Muscle layer of colon (tissue), 2 donors: ENCODE results near the gene PRKAG2.

Experiments used
- H3K27ac ChIP-seq: one replicate; pipeline ENCODE4 v1.7.0; 2013; ENCODE audit warnings: low read depth, mild to moderate bottlenecking, low read length, moderate library complexity
- H3K27me3 ChIP-seq, 2 donors: one replicate each; pipeline ENCODE4 v1.7.0; 2013; ENCODE audit warnings: low read length in 2 of 2, mild to moderate bottlenecking in 2 of 2; ENCODE audit not compliant: insufficient read depth in 2 of 2, control insufficient read depth in 1 of 2
- H3K36me3 ChIP-seq: one replicate; pipeline ENCODE4 v1.7.0; 2013; ENCODE audit warnings: mild to moderate bottlenecking, low read length; ENCODE audit not compliant: insufficient read depth
- H3K4me1 ChIP-seq: one replicate; pipeline ENCODE4 v1.7.0; 2013; ENCODE audit warnings: mild to moderate bottlenecking, low read length; ENCODE audit not compliant: insufficient read depth
- H3K4me3 ChIP-seq, 2 donors: one replicate each; pipeline ENCODE4 v1.7.0; 2013; ENCODE audit warnings: low read length in 2 of 2, low read depth in 1 of 2, mild to moderate bottlenecking in 1 of 2, moderate library complexity in 1 of 2
- H3K9ac ChIP-seq: one replicate; pipeline ENCODE4 v1.7.0; 2013; ENCODE audit warnings: low read length
- H3K9me3 ChIP-seq: one replicate; pipeline ENCODE4 v1.7.0; 2013; ENCODE audit warnings: mild to moderate bottlenecking, low read length
- donor health status: abdominal sarcoma.
- donor health status: Adenocarcinoma of cecum.

PRKAG2 gene

DNA sequence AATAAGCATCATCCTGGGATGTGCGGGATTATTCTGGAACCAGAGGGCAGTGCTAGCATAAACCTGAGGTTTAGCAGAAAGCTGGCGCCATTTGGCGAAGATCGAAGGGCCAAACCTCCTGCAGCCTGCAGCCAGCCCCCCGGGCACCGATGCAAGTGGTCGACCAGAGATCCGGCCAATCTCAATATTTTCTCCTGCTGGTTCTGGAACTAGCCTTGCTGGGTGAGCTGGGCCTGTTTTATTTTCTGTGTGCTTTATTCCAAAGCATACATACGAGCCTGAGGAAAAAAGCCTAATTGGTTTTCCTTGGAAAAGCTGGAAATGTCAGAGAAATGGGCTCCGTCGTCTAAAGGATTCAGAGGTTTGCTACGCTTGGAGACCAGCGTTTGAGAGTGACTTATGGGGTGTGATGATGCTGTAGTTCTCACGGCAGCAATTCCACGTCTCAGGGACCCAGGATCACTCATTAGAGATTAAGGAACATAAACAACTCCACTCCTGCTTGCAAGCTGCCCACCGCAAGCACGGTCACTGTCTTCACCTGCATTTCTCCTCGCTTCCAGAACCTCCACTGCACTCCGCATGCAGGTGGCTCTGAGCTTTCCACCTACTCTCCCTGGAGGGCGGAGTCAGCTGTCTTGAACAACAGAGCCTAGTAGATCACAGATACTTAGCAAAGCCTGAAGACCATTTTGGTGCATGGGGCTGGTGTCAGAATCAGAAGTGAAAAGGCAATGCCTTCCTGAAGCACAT is 60.2 kb downstream of the PRKAG2 start:
- Histone ChIP-seq H3K27me3 (no peaks in the 10 kb centered on the region), H3K9me3 (no peaks in the 10 kb centered on the region), H3K9ac (no peak overlapping the region), H3K27ac (no peak overlapping the region), H3K4me3 (no peak overlapping the region), H3K4me1 (no peaks in the 10 kb centered on the region), H3K36me3 (no peaks in the 10 kb centered on the region)

DNA sequence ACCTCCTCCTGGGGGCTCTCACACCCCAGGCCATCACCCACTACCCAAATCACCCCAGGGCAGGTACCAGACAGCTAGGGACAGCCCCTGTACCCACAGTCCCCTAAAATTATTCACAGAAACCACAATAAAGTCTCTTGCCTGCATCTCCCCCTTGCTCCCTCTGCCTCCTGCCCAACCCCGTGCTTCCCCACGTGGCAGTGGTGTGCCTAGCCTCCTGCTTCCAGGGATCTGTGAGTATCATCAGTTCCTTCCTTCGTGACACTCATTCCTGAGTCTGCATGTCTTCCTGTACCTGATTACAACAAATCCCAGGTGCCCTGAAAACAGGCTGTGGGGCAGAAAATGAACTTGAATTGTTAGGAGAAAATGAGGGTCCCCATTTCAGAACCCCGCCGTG is 61.5 kb downstream of the PRKAG2 start:
- Histone ChIP-seq H3K27me3 (no peaks in the 10 kb centered on the region), H3K4me3 (no peak overlapping the region), H3K9me3 (no peaks in the 10 kb centered on the region), H3K9ac (no peak overlapping the region), H3K36me3 (no peaks in the 10 kb centered on the region), H3K4me1 (no peaks in the 10 kb centered on the region), H3K27ac (no peak overlapping the region)

- H3K9me3 ChIP-seq = no peaks in the 10 kb centered on the region
- no peaks in the 10 kb centered on the region for H3K36me3 ChIP-seq
- no peak overlapping the region for H3K4me3 ChIP-seq
- H3K27ac ChIP-seq = no peak overlapping the region
- H3K4me1 ChIP-seq = no peaks in the 10 kb centered on the region
- no peak overlapping the region for H3K9ac ChIP-seq
- H3K27me3 ChIP-seq = no peaks in the 10 kb centered on the region
Observed at GRCh38 chr7:151814400-151815009, 62.4 kb downstream of the PRKAG2 start.

DNA sequence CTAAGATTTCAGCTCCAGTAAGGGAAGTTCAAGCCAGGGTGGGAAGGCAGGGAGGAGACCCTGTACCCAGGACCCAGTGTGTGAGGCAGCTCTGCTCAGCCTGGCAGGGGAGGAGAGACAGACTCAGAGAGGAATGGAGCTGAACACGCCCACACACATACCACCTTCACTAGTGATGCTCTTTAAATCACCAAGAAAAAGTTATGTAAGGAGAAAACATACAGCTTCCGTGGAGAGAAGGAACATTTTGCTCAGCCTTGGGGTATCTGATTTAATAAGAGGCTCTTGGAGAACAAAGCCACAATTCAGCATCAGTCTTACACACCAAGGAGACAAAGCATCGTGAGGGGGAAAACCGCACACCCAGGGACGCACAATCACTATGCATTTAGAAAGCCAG is 62.9 kb downstream of the PRKAG2 start:
- H3K4me3 ChIP-seq = no peak overlapping the region
- H3K36me3 ChIP-seq = no peaks in the 10 kb centered on the region
- H3K27me3 ChIP-seq = no peaks in the 10 kb centered on the region
- no peak overlapping the region for H3K27ac ChIP-seq
- no peak overlapping the region for H3K9ac ChIP-seq
- H3K9me3 ChIP-seq = no peaks in the 10 kb centered on the region
- H3K4me1 ChIP-seq = no peaks in the 10 kb centered on the region

DNA sequence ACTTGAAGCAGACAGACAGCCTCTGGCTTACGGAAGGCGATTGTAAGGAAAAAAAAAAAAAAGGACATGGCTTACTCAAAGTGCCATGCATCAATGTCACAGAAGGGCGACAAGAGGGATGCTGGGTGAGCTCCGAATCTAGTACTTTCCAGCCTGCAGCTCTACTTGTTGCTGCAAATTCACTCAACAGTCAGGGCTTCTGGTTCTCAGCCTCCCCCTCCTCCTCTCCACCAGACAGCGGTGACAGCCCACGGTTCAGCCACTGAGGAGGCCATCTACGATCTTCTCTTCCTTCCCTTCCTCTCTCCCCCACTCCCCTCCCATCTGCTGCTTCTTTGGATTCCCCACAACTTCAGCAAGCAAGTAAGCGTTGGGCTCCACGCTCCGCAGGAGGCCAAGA is 63.5 kb downstream of the PRKAG2 start:
- Histone ChIP-seq H3K4me1 (no peaks in the 10 kb centered on the region), H3K4me3 (no peak overlapping the region), H3K9me3 (no peaks in the 10 kb centered on the region)

GRCh38 chr7:151812967-151813366 is 63.9 kb downstream of the PRKAG2 start:
- Histone ChIP-seq H3K4me3 (no peak overlapping the region), H3K27me3 (no peaks in the 10 kb centered on the region), H3K36me3 (no peaks in the 10 kb centered on the region), H3K9me3 (no peaks in the 10 kb centered on the region), H3K27ac (no peak overlapping the region), H3K9ac (no peak overlapping the region), H3K4me1 (no peaks in the 10 kb centered on the region)

More for the DNA sequence above, 63.5 kb downstream of the PRKAG2 start:
- Histone ChIP-seq H3K36me3 (no peaks in the 10 kb centered on the region), H3K9ac (no peak overlapping the region), H3K27ac (no peak overlapping the region), H3K27me3 (no peaks in the 10 kb centered on the region)

- Histone ChIP-seq H3K9me3 (no peaks in the 10 kb centered on the region), H3K27me3 (no peaks in the 10 kb centered on the region), H3K4me1 (no peaks in the 10 kb centered on the region), H3K4me3 (no peak overlapping the region), H3K9ac (no peak overlapping the region), H3K36me3 (no peaks in the 10 kb centered on the region), H3K27ac (no peak overlapping the region)
Observed at GRCh38 chr7:151810441-151811232, 66.3 kb downstream of the PRKAG2 start.

- no peaks in the 10 kb centered on the region for H3K4me1 ChIP-seq
- H3K4me3 ChIP-seq = no peak overlapping the region
- no peaks in the 10 kb centered on the region for H3K27me3 ChIP-seq
- H3K9ac ChIP-seq = no peak overlapping the region
- no peak overlapping the region for H3K27ac ChIP-seq
- H3K36me3 ChIP-seq = no peaks in the 10 kb centered on the region
- no peaks in the 10 kb centered on the region for H3K9me3 ChIP-seq
Observed at GRCh38 chr7:151809864-151810170, 67.1 kb downstream of the PRKAG2 start.

- Histone ChIP-seq H3K36me3 (no peaks in the 10 kb centered on the region), H3K27me3 (no peaks in the 10 kb centered on the region), H3K4me1 (no peaks in the 10 kb centered on the region), H3K27ac (no peak overlapping the region), H3K9ac (no peak overlapping the region), H3K4me3 (no peak overlapping the region), H3K9me3 (no peaks in the 10 kb centered on the region)
Observed at GRCh38 chr7:151809146-151809863, 67.6 kb downstream of the PRKAG2 start.

GRCh38 chr7:151808400-151809145 is 68.3 kb downstream of the PRKAG2 start:
- Histone ChIP-seq H3K36me3 (no peaks in the 10 kb centered on the region), H3K27ac (no peak overlapping the region), H3K9me3 (no peaks in the 10 kb centered on the region), H3K4me3 (no peak overlapping the region), H3K4me1 (no peaks in the 10 kb centered on the region), H3K9ac (no peak overlapping the region), H3K27me3 (no peaks in the 10 kb centered on the region)

- Histone ChIP-seq H3K36me3 (no peaks in the 10 kb centered on the region), H3K27me3 (no peaks in the 10 kb centered on the region), H3K9ac (no peak overlapping the region), H3K4me1 (no peaks in the 10 kb centered on the region), H3K27ac (no peak overlapping the region), H3K9me3 (no peaks in the 10 kb centered on the region), H3K4me3 (no peak overlapping the region)
Observed at GRCh38 chr7:151807846-151808245, 69.1 kb downstream of the PRKAG2 start.
